GM13977 (cell line): ENCODE results near the gene BAIAP2.

ENCODE experiments used
- DNase-seq: peaks from one replicate; pipeline ENCODE4 v3.0.0; 2012; ENCODE audit warnings: low spot score
- in situ Hi-C: fragments of 300-500 bp; cut with MboI; formaldehyde crosslinking; loops from one replicate; pipeline ENCODE4 v1.12.0; 2022; ENCODE audit warnings: low sequenced_read_pairs, low pct_unique_long_range_greater_than_20kb, mixed read lengths, inconsistent platforms; ENCODE audit not compliant: unreplicated experiment
- TF ChIP-seq, protein P1 (sequence below): IDR thresholded peaks from 2 replicates; pipeline ENCODE4 v1.5.1; 2012; ENCODE audit warnings: mild to moderate bottlenecking, control low read depth; ENCODE audit not compliant: insufficient read depth; ENCODE audit errors: extremely low read depth, missing control alignments

BAIAP2 gene

DNA sequence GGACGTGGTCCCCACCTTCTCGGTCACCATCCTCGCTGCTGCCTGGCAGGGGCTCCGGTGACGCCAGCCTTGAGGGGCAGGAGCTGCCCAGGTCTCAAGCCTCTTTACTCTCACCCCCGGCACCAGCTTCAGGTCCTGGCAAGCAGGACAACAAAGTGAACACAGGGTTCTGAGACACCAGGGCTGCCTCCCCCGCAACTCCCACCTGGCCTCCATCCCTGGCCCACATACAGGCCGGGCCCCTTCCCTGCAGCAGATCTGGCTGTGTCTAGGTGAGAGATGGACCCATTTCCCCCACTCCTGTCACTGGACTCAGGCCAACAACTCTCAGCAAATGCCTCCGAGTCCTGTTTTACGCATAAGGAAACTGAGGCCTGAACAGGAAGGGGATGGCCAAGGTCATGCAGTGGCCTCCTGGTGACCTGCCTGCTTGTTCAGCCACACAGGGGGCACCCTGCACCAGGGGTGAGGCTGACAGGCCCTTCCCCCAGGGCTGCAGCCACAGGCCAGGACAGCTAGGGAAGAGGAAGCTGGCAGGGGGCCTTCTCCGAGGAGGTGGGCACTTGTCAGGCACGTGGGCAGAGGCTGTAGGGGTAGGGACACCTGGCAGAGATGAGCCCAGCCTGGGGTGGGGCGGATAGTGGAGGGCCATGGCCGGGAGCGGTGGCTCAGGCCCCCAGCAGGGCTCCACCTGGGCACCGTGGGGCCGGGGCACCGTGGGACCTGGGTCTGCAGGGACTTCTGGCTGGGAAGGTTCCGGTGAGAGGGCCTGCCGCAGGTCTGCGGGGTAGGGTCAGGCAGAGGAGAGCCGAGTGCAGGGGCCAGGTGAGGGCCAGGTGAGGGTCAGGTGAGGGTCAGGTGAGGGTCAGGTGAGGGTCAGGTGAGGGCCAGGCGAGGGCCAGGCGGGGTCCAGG is 83.6 kb downstream of the BAIAP2 start:
- TF ChIP-seq, protein P1, sequence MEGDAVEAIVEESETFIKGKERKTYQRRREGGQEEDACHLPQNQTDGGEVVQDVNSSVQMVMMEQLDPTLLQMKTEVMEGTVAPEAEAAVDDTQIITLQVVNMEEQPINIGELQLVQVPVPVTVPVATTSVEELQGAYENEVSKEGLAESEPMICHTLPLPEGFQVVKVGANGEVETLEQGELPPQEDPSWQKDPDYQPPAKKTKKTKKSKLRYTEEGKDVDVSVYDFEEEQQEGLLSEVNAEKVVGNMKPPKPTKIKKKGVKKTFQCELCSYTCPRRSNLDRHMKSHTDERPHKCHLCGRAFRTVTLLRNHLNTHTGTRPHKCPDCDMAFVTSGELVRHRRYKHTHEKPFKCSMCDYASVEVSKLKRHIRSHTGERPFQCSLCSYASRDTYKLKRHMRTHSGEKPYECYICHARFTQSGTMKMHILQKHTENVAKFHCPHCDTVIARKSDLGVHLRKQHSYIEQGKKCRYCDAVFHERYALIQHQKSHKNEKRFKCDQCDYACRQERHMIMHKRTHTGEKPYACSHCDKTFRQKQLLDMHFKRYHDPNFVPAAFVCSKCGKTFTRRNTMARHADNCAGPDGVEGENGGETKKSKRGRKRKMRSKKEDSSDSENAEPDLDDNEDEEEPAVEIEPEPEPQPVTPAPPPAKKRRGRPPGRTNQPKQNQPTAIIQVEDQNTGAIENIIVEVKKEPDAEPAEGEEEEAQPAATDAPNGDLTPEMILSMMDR, result no peak
- DNase-seq, result no peak
- in situ Hi-C loops, result no loop called here

DNA sequence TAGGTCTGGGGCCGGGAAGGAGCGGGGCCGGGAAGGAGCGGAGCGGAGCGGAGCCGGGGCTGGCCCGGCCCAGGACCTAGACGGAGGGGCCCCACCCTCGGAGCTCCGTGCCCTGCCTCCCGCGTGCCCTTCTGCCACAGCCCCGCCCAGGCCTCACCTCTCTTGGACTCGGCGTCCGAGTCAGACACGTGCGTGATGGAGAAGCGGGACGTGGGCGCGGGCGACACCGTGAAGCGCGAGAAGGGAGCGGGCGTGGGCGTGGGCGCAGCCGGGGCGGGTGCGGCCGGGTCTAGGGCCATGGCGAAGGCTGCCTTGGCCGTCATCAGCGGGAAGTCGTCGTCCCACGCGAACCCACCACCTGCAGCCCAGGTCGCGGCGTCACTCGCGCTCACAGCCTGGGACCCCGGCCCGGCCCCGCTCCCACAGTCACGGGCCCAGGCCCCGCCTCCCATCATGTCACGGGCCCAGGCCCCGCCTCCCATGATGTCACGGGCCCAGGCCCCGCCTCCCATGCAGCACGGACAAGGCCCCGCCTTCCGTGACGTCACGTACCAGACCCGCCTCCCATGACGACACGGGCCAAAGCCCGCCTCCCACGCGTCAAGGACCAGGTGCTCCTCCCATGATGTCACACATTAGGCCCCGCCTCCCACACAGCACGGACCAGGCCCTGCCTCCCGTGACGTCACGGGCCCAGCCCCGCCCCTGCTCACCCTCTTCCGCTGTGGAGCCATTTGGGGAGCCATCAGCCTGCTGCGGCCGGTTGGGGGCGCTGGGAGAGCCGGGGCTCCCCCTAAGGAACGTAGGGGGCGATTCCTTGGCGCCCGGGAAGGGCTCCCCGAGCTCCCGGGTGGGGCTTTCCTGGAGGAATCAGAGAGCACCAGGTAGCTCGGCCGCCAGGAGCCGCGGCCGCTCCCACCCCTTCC is 84.5 kb downstream of the BAIAP2 start:
- TF ChIP-seq, protein P1, result no peak
- DNase-seq, result peak; percentile 87
- in situ Hi-C loops, result no loop called here

DNA sequence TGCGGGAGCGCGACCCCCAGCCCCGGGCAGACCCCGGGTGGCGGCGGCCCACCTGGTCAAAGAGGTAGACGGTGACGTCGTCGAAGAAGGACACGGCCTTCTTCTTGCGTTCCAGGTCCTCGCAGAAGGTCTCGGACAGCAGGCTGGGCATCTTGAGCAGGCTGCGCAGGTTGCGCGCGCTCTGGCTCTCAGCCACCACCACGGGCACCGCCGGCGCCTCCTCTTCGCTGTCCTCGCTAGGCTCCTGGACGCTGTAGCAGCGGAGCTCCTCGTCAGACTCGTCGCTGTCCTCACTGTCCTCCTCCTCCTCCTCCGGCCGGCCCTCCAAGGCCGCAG is 85.2 kb downstream of the BAIAP2 start:
- DNase-seq, result no peak
- TF ChIP-seq, protein P1, result no peak

DNA sequence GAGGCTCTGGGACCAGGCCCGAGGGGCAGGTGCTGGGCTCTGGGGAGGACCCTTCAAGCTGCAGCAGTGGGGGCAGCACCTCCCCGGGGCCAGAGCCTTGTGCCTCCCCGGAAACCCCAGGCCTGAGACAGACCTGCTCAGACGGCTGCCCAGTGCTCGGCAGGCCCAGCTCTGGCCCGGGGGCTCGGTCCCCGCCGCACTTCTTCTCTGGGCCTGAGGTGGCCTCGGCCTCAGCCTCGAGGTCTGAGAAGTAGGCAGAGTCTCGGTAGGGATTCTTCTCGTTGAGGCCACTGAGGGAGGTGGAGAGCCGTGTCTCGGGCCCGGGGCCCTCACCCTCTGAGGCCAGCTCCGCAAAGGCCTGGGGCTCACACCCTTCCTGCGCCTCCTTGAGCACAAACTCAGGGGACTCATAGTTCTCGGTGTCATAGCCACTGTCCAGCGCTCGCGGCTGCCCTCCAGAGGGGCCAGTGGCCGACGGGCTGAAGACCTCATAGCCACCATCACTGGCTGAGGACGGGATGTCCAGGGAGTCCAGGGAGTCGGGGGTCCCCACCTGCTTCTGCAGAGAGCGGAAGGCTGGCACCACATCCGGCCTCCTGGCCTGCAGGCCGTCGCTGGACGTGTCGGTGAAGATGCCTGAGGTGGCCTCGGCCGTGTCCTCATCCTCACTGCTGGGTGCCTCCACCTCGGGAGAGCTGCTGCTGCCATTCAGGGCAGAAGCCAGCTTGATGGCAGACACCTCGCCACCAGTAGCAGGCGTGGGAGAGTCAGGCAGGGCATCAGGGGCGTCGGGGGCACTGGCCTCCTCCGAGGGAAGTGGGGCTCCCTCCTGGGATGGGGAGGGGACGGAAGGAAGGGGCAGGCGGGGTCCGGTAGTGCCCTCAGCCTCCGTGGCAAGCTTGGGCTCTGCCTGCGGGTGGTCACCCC is 86.0 kb downstream of the BAIAP2 start:
- in situ Hi-C loops, result no loop called here
- no peak for DNase-seq
- TF ChIP-seq, protein P1, result no peak

More for the DNA sequence above, 85.2 kb downstream of the BAIAP2 start:
- in situ Hi-C loops, result no loop called here

DNA sequence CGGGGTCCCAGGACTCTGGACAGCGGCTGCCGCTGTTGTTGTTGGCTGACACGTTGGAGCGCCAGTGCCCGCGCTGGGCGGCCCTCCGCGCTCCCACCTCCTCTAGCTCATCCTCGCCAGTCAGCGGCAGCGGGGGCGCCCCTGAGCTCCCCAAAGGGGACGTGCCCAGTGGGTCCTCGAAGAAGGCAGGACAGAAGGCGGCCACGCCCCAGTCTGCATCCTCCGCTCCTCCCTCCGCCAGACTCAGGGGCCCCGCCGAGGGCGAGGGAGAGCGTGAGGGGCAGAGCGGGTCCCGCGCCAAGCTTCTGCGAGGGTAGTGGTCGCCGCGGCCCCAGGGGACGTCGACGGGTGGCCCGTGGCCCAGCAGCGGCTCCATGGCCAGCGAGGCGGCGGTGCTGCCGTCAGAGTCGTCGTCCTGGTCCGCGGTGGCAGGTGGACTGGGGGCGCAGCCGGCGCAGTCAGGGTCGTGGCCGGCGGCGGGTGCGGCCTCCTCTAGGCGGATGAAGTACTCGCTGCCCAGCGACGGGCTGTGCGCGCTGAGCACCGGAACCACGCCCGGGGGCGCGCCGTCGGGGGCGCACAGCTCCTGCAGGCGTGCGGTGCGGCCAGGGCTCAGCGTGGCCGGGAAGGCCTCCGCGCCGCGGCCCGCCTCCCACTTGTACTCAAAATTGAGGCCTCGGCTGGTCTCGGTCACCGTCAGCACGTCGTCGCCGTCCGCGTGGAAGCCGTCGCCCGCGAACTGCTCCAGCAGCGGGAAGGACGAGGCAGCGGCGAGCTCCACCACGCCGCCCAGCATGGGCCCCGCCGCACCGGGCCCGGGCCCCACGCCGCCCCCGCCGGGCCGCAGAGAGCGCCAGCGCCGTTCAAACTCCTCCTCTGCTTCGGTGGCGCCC is 87.1 kb downstream of the BAIAP2 start:
- in situ Hi-C loops, result no loop called here
- TF ChIP-seq, protein P1, result no peak
- no peak for DNase-seq
